Measurements from ENCODE around the gene NUP98. TPM values are rescaled to one million over a fixed set of nuclear protein-coding genes. Genes with fewer than 3 reads are reported as not detected.

Gene NUP98
- total RNA-seq, 1 experiment from 2014 or later: 98.4 TPM

- no peaks in the 10 kb centered on the region for H3K9me3 ChIP-seq (ENCODE audit: control insufficient read depth in 1 of 2, insufficient read depth in 1 of 2, low read depth in 1 of 2, low read length in 2 of 2)
- H3K4me2 ChIP-seq (ENCODE audit: low read length): no peak overlapping the region
- H3K9ac ChIP-seq (ENCODE audit: low read length): no peak overlapping the region
- H3K4me1 ChIP-seq (ENCODE audit: control insufficient read depth in 1 of 2, insufficient read depth in 2 of 2, low read length in 2 of 2): no peaks in the 10 kb centered on the region
- CTCF ChIA-PET: no interaction called here
- no TSS peak for BruUV-seq (replicated peaks)
- no peak overlapping the region for H2AFZ ChIP-seq (ENCODE audit: low read depth, low read length, poor library complexity, severe bottlenecking)
- ATAC-seq (no peak), DNase-seq (ENCODE audit: low read depth, low spot score) (no peak)
- no peaks in the 10 kb centered on the region for H3K27me3 ChIP-seq (ENCODE audit: insufficient read depth, low read length)
- POLR2A ChIA-PET: no interaction called here
- intact Hi-C loops (cut with micrococcal nuclease): no loop called here
- H3K36me3 ChIP-seq (ENCODE audit: control insufficient read depth in 1 of 2, insufficient read depth in 2 of 2, low read length in 2 of 2): peaks cover 23 to 28% of the 10 kb centered on the region in 2 experiments
- no peaks in the 10 kb centered on the region for H3K9me2 ChIP-seq (ENCODE audit: insufficient read depth)
- H3K4me3 ChIP-seq (replicated peaks in 1 of 2; ENCODE audit: low read depth in 1 of 2, low read length in 2 of 2): no peak overlapping the region
- RAD21 ChIA-PET (ENCODE audit: low non-redundant PET in 1 of 2, low total read pairs in 2 of 2, uncharacterized antibody in 2 of 2, unreplicated experiment in 2 of 2): no interaction called here
- TF ChIP-seq CEBPB (IDR thresholded peaks at IDR 0.05; ENCODE audit: low read depth) (no peak), ZFX (IDR thresholded peaks at IDR 0.05) (no peak), SP1 (IDR thresholded peaks at IDR 0.05; ENCODE audit: low read depth) (no peak), YY1 (IDR thresholded peaks at IDR 0.05; ENCODE audit: extremely low read depth, insufficient replicate concordance, low read depth, low read length) (no peak), RAD21 (IDR thresholded peaks at IDR 0.05; ENCODE audit: low read depth) (no peak), ZNF274 (IDR thresholded peaks at IDR 0.05; ENCODE audit: low read depth, low read length) (no peak), EZH2 (IDR thresholded peaks at IDR 0.05) (no peak), SIN3A (IDR thresholded peaks at IDR 0.05; ENCODE audit: low read depth) (no peak), EZH2phosphoT487 (IDR thresholded peaks at IDR 0.05; ENCODE audit: borderline replicate concordance) (no peak), CBX3 (IDR thresholded peaks at IDR 0.05; ENCODE audit: low read depth) (no peak)
- TF ChIP-seq, protein P1, sequence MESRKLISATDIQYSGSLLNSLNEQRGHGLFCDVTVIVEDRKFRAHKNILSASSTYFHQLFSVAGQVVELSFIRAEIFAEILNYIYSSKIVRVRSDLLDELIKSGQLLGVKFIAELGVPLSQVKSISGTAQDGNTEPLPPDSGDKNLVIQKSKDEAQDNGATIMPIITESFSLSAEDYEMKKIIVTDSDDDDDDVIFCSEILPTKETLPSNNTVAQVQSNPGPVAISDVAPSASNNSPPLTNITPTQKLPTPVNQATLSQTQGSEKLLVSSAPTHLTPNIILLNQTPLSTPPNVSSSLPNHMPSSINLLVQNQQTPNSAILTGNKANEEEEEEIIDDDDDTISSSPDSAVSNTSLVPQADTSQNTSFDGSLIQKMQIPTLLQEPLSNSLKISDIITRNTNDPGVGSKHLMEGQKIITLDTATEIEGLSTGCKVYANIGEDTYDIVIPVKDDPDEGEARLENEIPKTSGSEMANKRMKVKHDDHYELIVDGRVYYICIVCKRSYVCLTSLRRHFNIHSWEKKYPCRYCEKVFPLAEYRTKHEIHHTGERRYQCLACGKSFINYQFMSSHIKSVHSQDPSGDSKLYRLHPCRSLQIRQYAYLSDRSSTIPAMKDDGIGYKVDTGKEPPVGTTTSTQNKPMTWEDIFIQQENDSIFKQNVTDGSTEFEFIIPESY (IDR thresholded peaks at IDR 0.05; ENCODE audit: extremely low read depth, insufficient replicate concordance, low read length): no peak
- peaks cover 98% of the 10 kb centered on the region for H3K79me2 ChIP-seq (ENCODE audit: insufficient read depth, low read length)
- peaks cover 33% of the 10 kb centered on the region for H4K20me1 ChIP-seq (ENCODE audit: insufficient read depth)
- H3K27ac ChIP-seq (ENCODE audit: low read depth, low read length): no peak overlapping the region
These were observed 13.7 kb downstream of the NUP98 start for GRCh38 chr11:3783611-3784010.

Data from HCT116 (cell line).